SK-N-DZ (cell line): ENCODE measurements around the gene NRP1.

Experiments used
- DNase-seq: peaks from one replicate; pipeline ENCODE4 v3.0.0-alpha.2; 2015; ENCODE audit warnings: low spot score
- small RNA-seq, 2 experiments: library from RNA; depleted of rRNA; stranded (forward); fragments of <200 nt; gene quantifications; one replicate each; pipeline ENCODE3, GENCODE V24; 2014

The NRP1 gene

DNA sequence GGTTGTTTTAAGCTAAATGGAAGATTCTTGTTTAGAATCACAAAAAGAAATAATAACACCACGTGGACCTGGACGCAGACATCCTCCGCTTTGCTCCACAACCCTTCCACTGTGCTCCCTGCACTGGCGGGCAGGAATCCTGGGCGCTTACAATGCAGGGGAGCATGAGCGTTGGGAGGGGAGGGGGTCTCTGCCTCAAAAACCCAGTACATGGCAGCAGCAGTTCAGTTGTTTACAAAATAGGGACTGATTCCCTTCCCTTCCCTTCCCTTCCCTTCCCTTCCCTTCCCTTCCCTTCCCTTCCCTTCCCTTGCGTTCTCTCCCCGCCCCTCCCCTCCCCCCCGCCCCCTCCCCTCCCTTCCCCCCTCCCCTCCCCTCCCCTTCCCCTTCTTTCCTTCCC lies 206.8 kb downstream of the NRP1 start:
- no peak for DNase-seq

Small RNAs within 50 kb of the gene (small RNA-seq; reads per million reads assigned to genes)
- gene AL353600.1 = 0 reads per million in 2 experiments
- gene RN7SL398P = 0 reads per million in 2 experiments
